IMR-90 (cell line): ENCODE results near the gene MAPK13. TPM values are rescaled to one million over a fixed set of nuclear protein-coding genes. Genes with fewer than 3 reads are reported as not detected.

Experiments used
- ATAC-seq: fragments of 200-7000 bp; cut with Tn5 transposase; 2 replicates; pipeline ENCODE4 v1.9.1; 2020; ENCODE audit warnings: low read depth, mild to moderate bottlenecking, moderate library complexity
- BruUV-seq: library from RNA; stranded (reverse); fragments of 400-500 nt; replicated peaks from 2 replicates; lab custom pipeline; 2021; lab: Mats Ljungman, UMichigan
- CTCF ChIA-PET: fragments of 300-600 bp; formaldehyde crosslinking; extraction: SDS; loops from one replicate; lab custom pipeline; 2021; ENCODE audit warnings: antibody characterized with exemption; lab: Yijun Ruan, JAX
- POLR2A ChIA-PET: fragments of 300-600 bp; sonication (Branson Sonifier 250); formaldehyde crosslinking; loops from one replicate; lab custom pipeline; 2022; ENCODE audit warnings: antibody characterized with exemption; ENCODE audit not compliant: unreplicated experiment; lab: Charles Lee
- DNase-seq: peaks from one replicate; pipeline ENCODE4 v3.0.0; 2013
- H2AFZ ChIP-seq: replicated peaks from 2 replicates; pipeline ENCODE3; 2013; ENCODE audit warnings: low read length, mild to moderate bottlenecking; ENCODE audit not compliant: poor library complexity
- H2AK5ac ChIP-seq: 2 replicates; pipeline ENCODE4 v1.6.1; 2013; ENCODE audit warnings: low read depth, low read length, inconsistent platforms
- H2AK9ac ChIP-seq: replicated peaks from 2 replicates; pipeline ENCODE3; 2013; ENCODE audit warnings: mild to moderate bottlenecking, low read depth, low read length, moderate library complexity; ENCODE audit not compliant: poor library complexity
- H2BK120ac ChIP-seq: 2 replicates; pipeline ENCODE4 v1.6.1; 2013; ENCODE audit warnings: low read depth, low read length, inconsistent platforms
- H2BK15ac ChIP-seq: 3 replicates; pipeline ENCODE4 v1.6.1; 2013; ENCODE audit warnings: low read depth, low read length, inconsistent platforms
- H2BK20ac ChIP-seq: 2 replicates; pipeline ENCODE4 v1.6.1; 2013; ENCODE audit warnings: low read depth, mild to moderate bottlenecking, inconsistent platforms, low read length, moderate library complexity
- H2BK5ac ChIP-seq: 2 replicates; pipeline ENCODE4 v1.6.1; 2013; ENCODE audit warnings: mild to moderate bottlenecking, low read depth, low read length, inconsistent platforms; ENCODE audit not compliant: poor library complexity, severe bottlenecking
- H3K14ac ChIP-seq: replicated peaks from 2 replicates; pipeline ENCODE4 v1.6.1; 2013; ENCODE audit warnings: low read depth, low read length, inconsistent platforms
- H3K18ac ChIP-seq: 2 replicates; pipeline ENCODE4 v1.6.1; 2013; ENCODE audit warnings: low read depth, low read length, control low read depth
- H3K23ac ChIP-seq: 2 replicates; pipeline ENCODE4 v1.6.1; 2013; ENCODE audit warnings: low read depth, low read length, inconsistent platforms
- H3K27ac ChIP-seq: 2 replicates; pipeline ENCODE4 v1.5.1; 2013; ENCODE audit warnings: mild to moderate bottlenecking, control low read depth, low read length; ENCODE audit not compliant: insufficient read depth
- H3K27me3 ChIP-seq: 2 replicates; pipeline ENCODE4 v1.6.1; 2013; ENCODE audit warnings: low read length; ENCODE audit not compliant: control insufficient read depth, insufficient read depth
- H3K36me3 ChIP-seq: 2 replicates; pipeline ENCODE4 v1.6.1; 2013; ENCODE audit warnings: low read length, mixed read lengths; ENCODE audit not compliant: control insufficient read depth, insufficient read depth
- H3K4ac ChIP-seq: 2 replicates; pipeline ENCODE4 v1.6.1; 2013; ENCODE audit warnings: low read depth, low read length, inconsistent platforms
- H3K4me1 ChIP-seq: 2 replicates; pipeline ENCODE4 v1.6.1; 2013; ENCODE audit warnings: low read length, mixed read lengths; ENCODE audit not compliant: control insufficient read depth, insufficient read depth
- H3K4me2 ChIP-seq: 2 replicates; pipeline ENCODE4 v1.6.1; 2013; ENCODE audit warnings: low read depth, mild to moderate bottlenecking, control low read depth, low read length, moderate library complexity
- H3K4me3 ChIP-seq: 2 replicates; pipeline ENCODE4 v1.5.1; 2013; ENCODE audit warnings: low read depth, mild to moderate bottlenecking, control low read depth, low read length, moderate library complexity; ENCODE audit not compliant: insufficient read depth
- H3K56ac ChIP-seq: 2 replicates; pipeline ENCODE4 v1.6.1; 2013; ENCODE audit warnings: low read length, inconsistent platforms; ENCODE audit not compliant: insufficient read depth; ENCODE audit errors: extremely low read depth
- H3K79me1 ChIP-seq, 2 experiments: 2 replicates each; pipeline ENCODE4 v1.6.1; 2013; ENCODE audit warnings: low read length in 2 of 2, inconsistent platforms in 1 of 2, low read depth in 1 of 2
- H3K9ac ChIP-seq: 2 replicates; pipeline ENCODE4 v1.6.1; 2013; ENCODE audit warnings: low read depth, low read length, control low read depth
- H3K9me1 ChIP-seq: 2 replicates; pipeline ENCODE4 v1.6.1; 2013; ENCODE audit warnings: low read length, inconsistent platforms; ENCODE audit not compliant: insufficient read depth
- H3K9me3 ChIP-seq: 2 replicates; pipeline ENCODE4 v1.6.1; 2013; ENCODE audit warnings: low read length; ENCODE audit not compliant: control insufficient read depth, insufficient read depth
- H4K20me1 ChIP-seq: 2 replicates; pipeline ENCODE4 v1.6.1; 2013; ENCODE audit warnings: low read length, inconsistent platforms; ENCODE audit not compliant: insufficient read depth
- H4K5ac ChIP-seq: 2 replicates; pipeline ENCODE4 v1.6.1; 2013; ENCODE audit warnings: mild to moderate bottlenecking, low read depth, low read length, control low read depth
- H4K8ac ChIP-seq, 2 experiments: 2 replicates each; pipeline ENCODE4 v1.6.1; 2013; ENCODE audit warnings: low read depth in 2 of 2, low read length in 2 of 2, control low read depth in 1 of 2, inconsistent platforms in 1 of 2
- H4K91ac ChIP-seq: 2 replicates; pipeline ENCODE4 v1.6.1; 2013; ENCODE audit warnings: low read depth, low read length, inconsistent platforms; ENCODE audit not compliant: insufficient read depth
- BHLHE40 ChIP-seq: fragments of 150-350 bp; IDR thresholded peaks from 2 replicates; pipeline ENCODE4 v1.6.1; 2016; ENCODE audit warnings: mild to moderate bottlenecking, low read depth, low read length
- CEBPB ChIP-seq: IDR thresholded peaks from 2 replicates; pipeline ENCODE4 v1.6.1; 2012; ENCODE audit warnings: low read depth, low read length, improper control_type of control experiment
- CHD1 ChIP-seq: IDR thresholded peaks from 2 replicates; pipeline ENCODE4 v1.6.1; 2012; ENCODE audit warnings: low read depth, low read length, improper control_type of control experiment
- CTCF ChIP-seq: conservative IDR thresholded peaks from 2 replicates; pipeline ENCODE4 v1.5.1; 2012; ENCODE audit warnings: mild to moderate bottlenecking, low read depth, low read length, improper control_type of control experiment
- ELK1 ChIP-seq: fragments of 150-350 bp; IDR thresholded peaks from 2 replicates; pipeline ENCODE4 v1.6.1; 2016; ENCODE audit warnings: low read depth, mild to moderate bottlenecking, low read length, moderate library complexity, borderline replicate concordance
- FOS ChIP-seq: fragments of 150-350 bp; IDR thresholded peaks from 2 replicates; pipeline ENCODE4 v1.6.1; 2016; ENCODE audit warnings: low read depth, low read length
- MAFK ChIP-seq: IDR thresholded peaks from 2 replicates; pipeline ENCODE4 v1.6.1; 2012; ENCODE audit warnings: low read depth, low read length, improper control_type of control experiment
- MAZ ChIP-seq: IDR thresholded peaks from 2 replicates; pipeline ENCODE4 v1.6.1; 2012; ENCODE audit warnings: low read depth, mild to moderate bottlenecking, low read length, improper control_type of control experiment, moderate library complexity, borderline replicate concordance
- MXI1 ChIP-seq: IDR thresholded peaks from 2 replicates; pipeline ENCODE4 v1.6.1; 2012; ENCODE audit warnings: low read depth, mild to moderate bottlenecking, low read length, moderate library complexity, borderline replicate concordance
- NFE2L2 ChIP-seq: fragments of 150-350 bp; IDR thresholded peaks from 2 replicates; pipeline ENCODE4 v1.6.1; 2016; ENCODE audit warnings: low read depth, mild to moderate bottlenecking, low read length
- POLR2A ChIP-seq: IDR thresholded peaks from 2 replicates; pipeline ENCODE4 v1.6.1; 2012; ENCODE audit warnings: mild to moderate bottlenecking, low read depth, low read length
- RAD21 ChIP-seq: IDR thresholded peaks from 2 replicates; pipeline ENCODE4 v1.6.1; 2012; ENCODE audit warnings: low read length, improper control_type of control experiment
- RCOR1 ChIP-seq: IDR thresholded peaks from 2 replicates; pipeline ENCODE4 v1.6.1; 2012; ENCODE audit warnings: mild to moderate bottlenecking, low read length, improper control_type of control experiment; ENCODE audit not compliant: insufficient replicate concordance
- RFX5 ChIP-seq: IDR thresholded peaks from 2 replicates; pipeline ENCODE4 v1.8.0; 2012; ENCODE audit warnings: low read depth, mild to moderate bottlenecking, low read length, moderate library complexity
- SMC3 ChIP-seq: fragments of 150-350 bp; IDR thresholded peaks from 2 replicates; pipeline ENCODE4 v1.6.1; 2016; ENCODE audit warnings: low read depth, mild to moderate bottlenecking, antibody characterized with exemption, low read length, moderate library complexity
- USF2 ChIP-seq: fragments of 150-350 bp; IDR thresholded peaks from 2 replicates; pipeline ENCODE4 v1.6.1; 2017; ENCODE audit warnings: mild to moderate bottlenecking, antibody characterized with exemption, low read length, low read depth
- dilution Hi-C: fragments of 300-500 bp; cut with HindIII; formaldehyde crosslinking; loops from one replicate; pipeline ENCODE4 v1.14.3; 2018; ENCODE audit warnings: low sequenced_read_pairs; ENCODE audit not compliant: unreplicated experiment
- in situ Hi-C: fragments of 300-500 bp; cut with MboI; formaldehyde crosslinking; loops from 3 replicates; pipeline ENCODE4 v1.14.3; 2019; ENCODE audit warnings: low sequenced_read_pairs, inconsistent platforms, mixed read lengths
- intact Hi-C: fragments of 100-400 bp; cut with micrococcal nuclease; formaldehyde crosslinking; loops from 2 replicates; pipeline ENCODE4 v1.10.0; 2022
- polyA plus RNA-seq, 3 experiments: library from polyadenylated mRNA; depleted of rRNA; stranded (reverse); fragments of >200 nt; gene quantifications; 2 replicates each; pipeline ENCODE4 v1.2.3, GENCODE V29; 2012; ENCODE audit warnings: low replicate concordance in 1 of 3
- total RNA-seq: library from RNA; depleted of rRNA; stranded (reverse); fragments of >200 nt; gene quantifications from 2 replicates; pipeline ENCODE4 v1.2.3, GENCODE V29; 2012

MAPK13 gene
- total and polyA plus RNA-seq, 2 of the 4 experiments (the other 2 are of a cell fraction): 2.0 to 2.9 TPM

- Histone ChIP-seq H3K4me2 (no peak overlapping the region), H2BK5ac (no peak overlapping the region), H4K5ac (no peak overlapping the region), H3K4me1 (no peaks in the 10 kb centered on the region), H2BK15ac (no peak overlapping the region), H2AK9ac (no peak overlapping the region), H3K9ac (no peak overlapping the region), H3K4ac (no peak overlapping the region), H3K23ac (no peak overlapping the region), H3K27me3 (no peaks in the 10 kb centered on the region; the same call in none of the 2 replicates), H2AFZ (no peak overlapping the region), H3K14ac (no peak overlapping the region), H3K4me3 (no peak overlapping the region), H2BK20ac (no peak overlapping the region), H2BK120ac (no peak overlapping the region), H4K91ac (no peak overlapping the region), H3K9me3 (peaks cover 6% of the 10 kb centered on the region), H4K20me1 (no peaks in the 10 kb centered on the region), H2AK5ac (no peak overlapping the region), H3K18ac (no peak overlapping the region), H3K27ac (no peak overlapping the region), H4K8ac (no peak overlapping the region), H3K79me1 (no peaks in the 10 kb centered on the region), H3K36me3 (no peaks in the 10 kb centered on the region), H3K9me1 (no peaks in the 10 kb centered on the region), H3K56ac (no peak overlapping the region)
- intact Hi-C loops: no loop called here
- no peak for TF ChIP-seq CEBPB
- TF ChIP-seq RFX5: no peak
- no peak for TF ChIP-seq USF2
- TF ChIP-seq MXI1: no peak
- TF ChIP-seq CHD1: no peak
- TF ChIP-seq MAFK: no peak
- TF ChIP-seq SMC3: no peak
- no peak for TF ChIP-seq NFE2L2
- TF ChIP-seq MAZ: no peak
- no peak for TF ChIP-seq ELK1
- TF ChIP-seq BHLHE40: no peak
- TF ChIP-seq FOS: no peak
- no peak for TF ChIP-seq POLR2A
- no peak for TF ChIP-seq RAD21
- no peak for TF ChIP-seq CTCF
- no peak for TF ChIP-seq RCOR1
- no TSS peak for BruUV-seq
- in situ Hi-C loops: no loop called here
- no peak for DNase-seq
- no peak for ATAC-seq
- ChIA-PET POLR2A (no interaction called here), CTCF (no interaction called here)
- dilution Hi-C loops: no loop called here
Measured at GRCh38 chr6:36177166-36177565, 46.9 kb downstream of the MAPK13 start.
